Hepatocyte (in vitro differentiated cells): ENCODE data around the gene RTN4IP1. TPM values are rescaled to one million over a fixed set of nuclear protein-coding genes. Genes with fewer than 3 reads are reported as not detected.

ENCODE experiments used
- DNase-seq: peaks from one replicate; pipeline ENCODE4 v3.0.0-alpha.2; 2016; ENCODE audit warnings: low spot score
- H2AFZ ChIP-seq: fragments of 200-600 bp; sonication (generic); 2 replicates; pipeline ENCODE4 v1.6.0; 2016; ENCODE audit warnings: antibody characterized with exemption, mild to moderate bottlenecking
- H3K27ac ChIP-seq: fragments of 200-600 bp; sonication (generic); 2 replicates; pipeline ENCODE4 v1.5.1; 2016; ENCODE audit warnings: mild to moderate bottlenecking
- H3K27me3 ChIP-seq: fragments of 200-600 bp; sonication (generic); 2 replicates; pipeline ENCODE4 v1.6.1; 2016
- H3K36me3 ChIP-seq: fragments of 200-600 bp; sonication (generic); replicated peaks from 2 replicates; pipeline ENCODE4 v1.5.1; 2016; ENCODE audit warnings: low read depth; ENCODE audit not compliant: insufficient read depth
- H3K4me1 ChIP-seq: fragments of 200-600 bp; sonication (generic); 2 replicates; pipeline ENCODE4 v1.5.1; 2016; ENCODE audit warnings: mild to moderate bottlenecking, moderate library complexity; ENCODE audit not compliant: insufficient read depth
- H3K4me2 ChIP-seq: fragments of 200-600 bp; sonication (generic); 2 replicates; pipeline ENCODE4 v1.6.0; 2016
- H3K4me3 ChIP-seq: fragments of 200-600 bp; sonication (generic); 2 replicates; pipeline ENCODE4 v1.5.1; 2016; ENCODE audit warnings: mild to moderate bottlenecking
- H3K79me2 ChIP-seq: fragments of 200-600 bp; sonication (generic); 2 replicates; pipeline ENCODE4 v1.6.0; 2017; ENCODE audit warnings: mild to moderate bottlenecking
- H3K9me2 ChIP-seq: fragments of 200-600 bp; sonication (generic); replicated peaks from 2 replicates; pipeline ENCODE4 v1.6.0; 2017; ENCODE audit warnings: mild to moderate bottlenecking; ENCODE audit not compliant: insufficient read depth
- H3K9me3 ChIP-seq: fragments of 200-600 bp; sonication (generic); 2 replicates; pipeline ENCODE4 v1.5.1; 2016; ENCODE audit warnings: low read depth, mild to moderate bottlenecking
- H4K20me1 ChIP-seq: fragments of 200-600 bp; sonication (generic); 2 replicates; pipeline ENCODE4 v1.6.0; 2016; ENCODE audit warnings: mild to moderate bottlenecking; ENCODE audit not compliant: insufficient read depth, poor library complexity, severe bottlenecking
- CTCF ChIP-seq: fragments of 200-600 bp; sonication (generic); IDR thresholded peaks from 2 replicates; pipeline ENCODE4 v1.5.1; 2016; ENCODE audit warnings: antibody characterized with exemption, mild to moderate bottlenecking; ENCODE audit not compliant: poor library complexity
- EZH2 ChIP-seq: fragments of 200-600 bp; sonication (generic); IDR thresholded peaks from 2 replicates; pipeline ENCODE4 v1.6.1; 2016; ENCODE audit warnings: antibody characterized with exemption, mild to moderate bottlenecking, borderline replicate concordance
- EZH2phosphoT487 ChIP-seq: fragments of 200-600 bp; sonication (generic); IDR thresholded peaks from one replicate; pipeline ENCODE4 v1.6.1; 2018; ENCODE audit warnings: antibody characterized with exemption, mild to moderate bottlenecking, low read depth, moderate library complexity; ENCODE audit not compliant: unreplicated experiment, severe bottlenecking
- WGBS: methylation state at CpG from one replicate; pipeline ENCODE4 v1.1.6; 2016; ENCODE audit warnings: low lambda C conversion rate; ENCODE audit errors: missing lambda C conversion rate; 5-methylcytosine and 5-hydroxymethylcytosine counted together
- polyA plus RNA-seq: library from polyadenylated mRNA; unstranded; fragments of >200 nt; fragmentation: Nextera tagmentation; extraction: Ambion mirVana; gene quantifications from 2 replicates; pipeline ENCODE4 v1.2.1, GENCODE V29; 2016
- total RNA-seq: library from RNA; depleted of rRNA; stranded (reverse); fragments of >200 nt; gene quantifications from 2 replicates; pipeline ENCODE4 v1.2.3, GENCODE V29; 2014

Gene RTN4IP1
- total and polyA plus RNA-seq, 2 experiments from 2014 or later: 4.9 to 6.2 TPM

GRCh38 chr6:106540432-106540831, 88.9 kb downstream of the RTN4IP1 start:
- H3K4me1 ChIP-seq: peaks cover 4% of the 10 kb centered on the region
- H4K20me1 ChIP-seq: no peaks in the 10 kb centered on the region
- H3K4me3 ChIP-seq: no peak overlapping the region
- H3K79me2 ChIP-seq: no peaks in the 10 kb centered on the region
- no peak overlapping the region for H2AFZ ChIP-seq
- no peak overlapping the region for H3K4me2 ChIP-seq
- no peak overlapping the region for H3K27ac ChIP-seq
- H3K9me2 ChIP-seq: no peaks in the 10 kb centered on the region
- DNase-seq: no peak
- H3K9me3 ChIP-seq: no peaks in the 10 kb centered on the region
- TF ChIP-seq EZH2phosphoT487 (no peak), EZH2 (no peak), CTCF (no peak)
- no peaks in the 10 kb centered on the region for H3K36me3 ChIP-seq
- H3K27me3 ChIP-seq: no peaks in the 10 kb centered on the region

- Histone ChIP-seq H3K4me1 (peaks cover 4% of the 10 kb centered on the region), H4K20me1 (no peaks in the 10 kb centered on the region), H3K4me3 (no peak overlapping the region), H2AFZ (no peak overlapping the region), H3K79me2 (no peaks in the 10 kb centered on the region), H3K36me3 (no peaks in the 10 kb centered on the region), H3K9me2 (no peaks in the 10 kb centered on the region), H3K9me3 (no peaks in the 10 kb centered on the region), H3K4me2 (no peak overlapping the region), H3K27me3 (no peaks in the 10 kb centered on the region), H3K27ac (no peak overlapping the region)
- DNase-seq: no peak
- no peak for TF ChIP-seq EZH2phosphoT487
- no peak for TF ChIP-seq EZH2
- no peak for TF ChIP-seq CTCF
- WGBS: 86% methylated on average over 9 of the region's 9 CpGs
Measured at GRCh38 chr6:106539936-106540335, 89.4 kb downstream of the RTN4IP1 start.

GRCh38 chr6:106538145-106538544, 91.2 kb downstream of the RTN4IP1 start:
- Histone ChIP-seq H3K4me3 (no peak overlapping the region), H4K20me1 (no peaks in the 10 kb centered on the region), H3K79me2 (no peaks in the 10 kb centered on the region), H3K9me2 (no peaks in the 10 kb centered on the region), H3K27me3 (no peaks in the 10 kb centered on the region), H3K36me3 (no peaks in the 10 kb centered on the region), H3K4me2 (no peak overlapping the region), H3K9me3 (no peaks in the 10 kb centered on the region), H3K27ac (no peak overlapping the region), H3K4me1 (peaks cover 4% of the 10 kb centered on the region), H2AFZ (no peak overlapping the region)
- 57% methylated on average over 1 of the region's 1 CpG for WGBS
- TF ChIP-seq EZH2phosphoT487 (no peak), EZH2 (no peak), CTCF (no peak)
- DNase-seq: no peak

GRCh38 chr6:106537662-106538061, 91.6 kb downstream of the RTN4IP1 start:
- H4K20me1 ChIP-seq: no peaks in the 10 kb centered on the region
- 74% methylated on average over 8 of the region's 8 CpGs for WGBS

More at GRCh38 chr6:106537662-106538061, 91.6 kb downstream of the RTN4IP1 start:
- H3K27ac ChIP-seq: no peak overlapping the region
- peaks cover 4% of the 10 kb centered on the region for H3K4me1 ChIP-seq
- TF ChIP-seq EZH2 (no peak), EZH2phosphoT487 (no peak), CTCF (no peak)
- no peaks in the 10 kb centered on the region for H3K9me3 ChIP-seq
- no peaks in the 10 kb centered on the region for H3K36me3 ChIP-seq
- no peak for DNase-seq
- H3K9me2 ChIP-seq: no peaks in the 10 kb centered on the region
- H3K27me3 ChIP-seq: no peaks in the 10 kb centered on the region
- H3K4me3 ChIP-seq: no peak overlapping the region
- H3K79me2 ChIP-seq: no peaks in the 10 kb centered on the region
- no peak overlapping the region for H2AFZ ChIP-seq
- no peak overlapping the region for H3K4me2 ChIP-seq
